IPS-20b (cell line): ENCODE data around the gene CENPX.

ENCODE experiments used
- H3K27ac ChIP-seq: one replicate; pipeline ENCODE4 v1.5.1; 2013; ENCODE audit warnings: low read length
- H3K27me3 ChIP-seq: 2 replicates; pipeline ENCODE4 v1.6.1; 2013; ENCODE audit warnings: mild to moderate bottlenecking, low read length, inconsistent platforms; ENCODE audit not compliant: insufficient read depth
- H3K36me3 ChIP-seq: 2 replicates; pipeline ENCODE4 v1.6.1; 2013; ENCODE audit warnings: low read depth, mild to moderate bottlenecking, inconsistent platforms, low read length, moderate library complexity; ENCODE audit not compliant: insufficient read depth
- H3K4me1 ChIP-seq: 2 replicates; pipeline ENCODE4 v1.6.1; 2013; ENCODE audit warnings: mild to moderate bottlenecking, control low read depth, inconsistent platforms, low read length, moderate library complexity; ENCODE audit not compliant: insufficient read depth
- H3K4me3 ChIP-seq: 2 replicates; pipeline ENCODE4 v1.5.1; 2013; ENCODE audit warnings: mild to moderate bottlenecking, low read length, inconsistent platforms
- H3K9ac ChIP-seq: 2 replicates; pipeline ENCODE4 v1.6.1; 2013; ENCODE audit warnings: low read depth, mild to moderate bottlenecking, inconsistent platforms, low read length, moderate library complexity
- H3K9me3 ChIP-seq: 2 replicates; pipeline ENCODE4 v1.6.1; 2013; ENCODE audit warnings: mild to moderate bottlenecking, low read depth, low read length, inconsistent platforms; ENCODE audit not compliant: insufficient read depth

The CENPX gene

GRCh38 chr17:82035488-82035887 lies 12.8 kb upstream of the CENPX start:
- Histone ChIP-seq H3K4me1 (peaks cover 6% of the 10 kb centered on the region; the same call in 1 of the 2 replicates), H3K36me3 (peaks cover 5% of the 10 kb centered on the region; the same call in 1 of the 2 replicates), H3K9ac (no peak overlapping the region), H3K4me3 (no peak overlapping the region), H3K27ac (no peak overlapping the region), H3K27me3 (0 out of 2 replicates have a peak, but pooled peaks cover 3% of the 10 kb centered on the region), H3K9me3 (no peaks in the 10 kb centered on the region)

- 0 out of 2 replicates have a peak, but pooled peaks cover 3% of the 10 kb centered on the region for H3K27me3 ChIP-seq
- H3K36me3 ChIP-seq, result peaks cover 5% of the 10 kb centered on the region; the same call in 1 of the 2 replicates
These were observed 11.8 kb upstream of the CENPX start for GRCh38 chr17:82034371-82035011.

DNA sequence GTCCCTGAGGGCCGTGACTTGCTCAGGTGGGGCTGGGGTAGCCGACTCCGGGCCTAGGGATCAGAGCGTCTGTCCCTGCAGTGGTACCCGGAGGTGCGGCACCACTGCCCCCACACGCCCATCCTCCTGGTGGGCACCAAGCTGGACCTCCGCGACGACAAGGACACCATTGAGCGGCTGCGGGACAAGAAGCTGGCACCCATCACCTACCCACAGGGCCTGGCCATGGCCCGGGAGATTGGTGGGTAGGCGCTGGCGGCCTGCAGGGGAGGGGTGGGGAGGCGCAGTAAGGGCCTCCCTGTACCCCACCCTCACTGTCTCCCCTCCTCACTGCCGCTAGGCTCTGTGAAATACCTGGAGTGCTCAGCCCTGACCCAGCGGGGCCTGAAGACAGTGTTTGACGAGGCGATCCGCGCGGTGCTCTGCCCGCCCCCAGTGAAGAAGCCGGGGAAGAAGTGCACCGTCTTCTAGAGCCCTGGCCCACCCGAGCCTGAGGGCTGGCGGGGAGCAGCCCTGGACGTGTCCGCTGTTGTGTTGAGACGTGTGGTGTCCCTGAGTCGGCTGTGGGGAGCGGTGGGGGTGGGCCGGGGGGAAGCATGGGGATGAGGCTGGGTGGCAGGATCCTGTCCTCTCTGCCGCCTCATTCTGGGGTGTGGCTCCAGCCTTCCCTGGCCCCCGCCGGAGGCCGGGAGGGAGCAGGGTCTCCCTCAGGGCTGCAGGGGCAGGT lies 10.8 kb upstream of the CENPX start:
- H3K4me1 ChIP-seq, result peaks cover 6% of the 10 kb centered on the region; the same call in 1 of the 2 replicates
- peaks cover 5% of the 10 kb centered on the region; the same call in 1 of the 2 replicates for H3K36me3 ChIP-seq
- H3K27ac ChIP-seq, result no peak overlapping the region
- H3K27me3 ChIP-seq, result 0 out of 2 replicates have a peak, but pooled peaks cover 3% of the 10 kb centered on the region
- no peak overlapping the region for H3K9ac ChIP-seq
- H3K4me3 ChIP-seq, result no peak overlapping the region
- H3K9me3 ChIP-seq, result no peaks in the 10 kb centered on the region

More at GRCh38 chr17:82034371-82035011, 11.8 kb upstream of the CENPX start:
- H3K27ac ChIP-seq, result no peak overlapping the region
- H3K4me3 ChIP-seq, result no peak overlapping the region
- peaks cover 6% of the 10 kb centered on the region; the same call in 1 of the 2 replicates for H3K4me1 ChIP-seq
- no peak overlapping the region for H3K9ac ChIP-seq
- H3K9me3 ChIP-seq, result no peaks in the 10 kb centered on the region

- peak overlapping the region; percentile 74 for H3K9ac ChIP-seq
- H3K4me3 ChIP-seq, result peak overlapping the region; percentile 80
- no peaks in the 10 kb centered on the region for H3K9me3 ChIP-seq
- H3K4me1 ChIP-seq, result peaks cover 3% of the 10 kb centered on the region; the same call in 1 of the 2 replicates
- H3K27me3 ChIP-seq, result no peaks in the 10 kb centered on the region
- H3K36me3 ChIP-seq, result peaks cover 5% of the 10 kb centered on the region; the same call in 1 of the 2 replicates
- H3K27ac ChIP-seq, result no peak overlapping the region
These were observed 9.4 kb upstream of the CENPX start for GRCh38 chr17:82031885-82032627.

- Histone ChIP-seq H3K4me1 (peaks cover 3% of the 10 kb centered on the region; the same call in 1 of the 2 replicates), H3K9me3 (no peaks in the 10 kb centered on the region), H3K36me3 (peaks cover 5% of the 10 kb centered on the region; the same call in 1 of the 2 replicates), H3K27me3 (no peaks in the 10 kb centered on the region), H3K9ac (peak within 1 kb of the TSS; percentile 74), H3K4me3 (peak within 1 kb of the TSS; percentile 80), H3K27ac (no peak within 1 kb of the TSS)
These were observed 8.7 kb upstream of the CENPX start, which contains the start of gene RAC3 for GRCh38 chr17:82031303-82031884. TSS of gene RAC3 (plus strand) at chr17:82031678. CDS start at chr17:82031762, 84 bp downstream.

GRCh38 chr17:82030470-82031302 lies 8.0 kb upstream of the CENPX start:
- no peak overlapping the region for H3K9ac ChIP-seq
- no peaks in the 10 kb centered on the region for H3K9me3 ChIP-seq
- H3K36me3 ChIP-seq, result peaks cover 5% of the 10 kb centered on the region; the same call in 1 of the 2 replicates
- peaks cover 3% of the 10 kb centered on the region; the same call in 1 of the 2 replicates for H3K4me1 ChIP-seq
- H3K27ac ChIP-seq, result no peak overlapping the region
- peak overlapping the region; percentile 60 for H3K4me3 ChIP-seq
- H3K27me3 ChIP-seq, result no peaks in the 10 kb centered on the region

- Histone ChIP-seq H3K27ac (no peak overlapping the region), H3K36me3 (0 out of 2 replicates have a peak, but pooled peaks cover 1% of the 10 kb centered on the region), H3K9me3 (no peaks in the 10 kb centered on the region), H3K9ac (no peak overlapping the region), H3K4me1 (peaks cover 3% of the 10 kb centered on the region; the same call in 1 of the 2 replicates), H3K4me3 (no peak overlapping the region), H3K27me3 (no peaks in the 10 kb centered on the region)
These were observed 7.4 kb upstream of the CENPX start for GRCh38 chr17:82029990-82030469.

DNA sequence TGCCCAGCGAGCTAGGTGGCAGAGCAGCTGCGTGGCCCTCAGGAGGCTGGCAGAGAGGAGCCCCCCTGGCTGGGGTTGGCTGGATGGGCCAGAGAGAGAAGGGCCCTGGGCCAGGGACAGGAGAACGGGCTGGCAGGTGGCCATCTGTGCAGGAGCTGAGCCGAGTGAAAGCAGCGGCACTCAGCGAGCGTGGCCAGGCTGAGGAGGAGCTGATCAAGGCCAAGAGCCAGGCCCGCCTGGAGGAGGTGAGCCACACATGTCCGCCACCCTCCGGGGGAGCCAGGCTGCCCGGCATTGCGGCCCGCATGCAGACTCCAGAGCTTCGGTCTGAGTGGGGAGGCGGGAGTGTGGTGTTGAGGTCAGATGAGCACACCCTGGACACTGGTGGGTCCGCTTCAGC lies 6.7 kb upstream of the CENPX start:
- Histone ChIP-seq H3K27me3 (no peaks in the 10 kb centered on the region), H3K4me1 (peaks cover 3% of the 10 kb centered on the region; the same call in 1 of the 2 replicates), H3K27ac (no peak overlapping the region), H3K9ac (no peak overlapping the region), H3K36me3 (no peaks in the 10 kb centered on the region), H3K9me3 (no peaks in the 10 kb centered on the region), H3K4me3 (no peak overlapping the region)

GRCh38 chr17:82028966-82029365 lies 6.3 kb upstream of the CENPX start:
- H3K4me1 ChIP-seq, result peaks cover 3% of the 10 kb centered on the region; the same call in 1 of the 2 replicates
- H3K36me3 ChIP-seq, result no peaks in the 10 kb centered on the region
- no peak overlapping the region for H3K9ac ChIP-seq
- H3K9me3 ChIP-seq, result no peaks in the 10 kb centered on the region
- H3K4me3 ChIP-seq, result no peak overlapping the region
- no peaks in the 10 kb centered on the region for H3K27me3 ChIP-seq
- H3K27ac ChIP-seq, result no peak overlapping the region

- no peak overlapping the region for H3K4me3 ChIP-seq
- H3K36me3 ChIP-seq, result no peaks in the 10 kb centered on the region
- H3K27me3 ChIP-seq, result no peaks in the 10 kb centered on the region
- no peaks in the 10 kb centered on the region for H3K9me3 ChIP-seq
- no peak overlapping the region for H3K27ac ChIP-seq
- H3K4me1 ChIP-seq, result peaks cover 3% of the 10 kb centered on the region; the same call in 1 of the 2 replicates
- no peak overlapping the region for H3K9ac ChIP-seq
These were observed 5.6 kb upstream of the CENPX start for GRCh38 chr17:82028246-82028645.
